Measurements from ENCODE around the gene TSEN54. TPM values are rescaled to one million over a fixed set of nuclear protein-coding genes. Genes with fewer than 3 reads are reported as not detected.

The TSEN54 gene
- total RNA-seq, 1 donor from 2014 or later = 23.3 TPM

GRCh38 chr17:75557075-75557851 lies 40.9 kb downstream of the TSEN54 start:
- Mint-ChIP-seq H3K9me3 (ENCODE audit: unreplicated experiment) (no peaks in the 10 kb centered on the region), H3K27me3 (ENCODE audit: unreplicated experiment) (no peaks in the 10 kb centered on the region), H3K4me1 (ENCODE audit: unreplicated experiment) (peaks cover 17% of the 10 kb centered on the region), H3K4me3 (ENCODE audit: unreplicated experiment) (no peak overlapping the region), H3K27ac (ENCODE audit: unreplicated experiment) (peak overlapping the region; percentile 34), H3K36me3 (ENCODE audit: unreplicated experiment) (no peaks in the 10 kb centered on the region)
- no peak for DNase-seq (ENCODE audit: extremely low spot score, unreplicated experiment)
- no peak for TF ChIP-seq CTCF (IDR thresholded peaks at IDR 0.05)

- Mint-ChIP-seq H3K4me1 (ENCODE audit: unreplicated experiment) (peaks cover 11% of the 10 kb centered on the region), H3K36me3 (ENCODE audit: unreplicated experiment) (no peaks in the 10 kb centered on the region), H3K9me3 (ENCODE audit: unreplicated experiment) (no peaks in the 10 kb centered on the region), H3K4me3 (ENCODE audit: unreplicated experiment) (no peak overlapping the region), H3K27me3 (ENCODE audit: unreplicated experiment) (no peaks in the 10 kb centered on the region), H3K27ac (ENCODE audit: unreplicated experiment) (no peak overlapping the region)
- TF ChIP-seq CTCF (IDR thresholded peaks at IDR 0.05) = no peak
- no peak for DNase-seq (ENCODE audit: extremely low spot score, unreplicated experiment)
Observed at GRCh38 chr17:75557852-75558665, 41.7 kb downstream of the TSEN54 start.

GRCh38 chr17:75558666-75559530 lies 42.6 kb downstream of the TSEN54 start:
- H3K9me3 Mint-ChIP-seq (ENCODE audit: unreplicated experiment) = no peaks in the 10 kb centered on the region
- no peak overlapping the region for H3K27ac Mint-ChIP-seq (ENCODE audit: unreplicated experiment)
- no peaks in the 10 kb centered on the region for H3K27me3 Mint-ChIP-seq (ENCODE audit: unreplicated experiment)
- no peaks in the 10 kb centered on the region for H3K36me3 Mint-ChIP-seq (ENCODE audit: unreplicated experiment)
- H3K4me3 Mint-ChIP-seq (ENCODE audit: unreplicated experiment) = no peak overlapping the region
- no peak for TF ChIP-seq CTCF (IDR thresholded peaks at IDR 0.05)
- H3K4me1 Mint-ChIP-seq (ENCODE audit: unreplicated experiment) = peaks cover 6% of the 10 kb centered on the region
- DNase-seq (ENCODE audit: extremely low spot score, unreplicated experiment) = no peak

GRCh38 chr17:75559958-75560533 lies 43.7 kb downstream of the TSEN54 start:
- TF ChIP-seq CTCF (IDR thresholded peaks at IDR 0.05) = no peak
- H3K4me1 Mint-ChIP-seq (ENCODE audit: unreplicated experiment) = peaks cover 6% of the 10 kb centered on the region
- no peak for DNase-seq (ENCODE audit: extremely low spot score, unreplicated experiment)
- H3K4me3 Mint-ChIP-seq (ENCODE audit: unreplicated experiment) = no peak overlapping the region
- H3K36me3 Mint-ChIP-seq (ENCODE audit: unreplicated experiment) = no peaks in the 10 kb centered on the region
- no peaks in the 10 kb centered on the region for H3K27me3 Mint-ChIP-seq (ENCODE audit: unreplicated experiment)
- H3K9me3 Mint-ChIP-seq (ENCODE audit: unreplicated experiment) = no peaks in the 10 kb centered on the region
- no peak overlapping the region for H3K27ac Mint-ChIP-seq (ENCODE audit: unreplicated experiment)

Data from osteocyte (in vitro differentiated cells).